GM21786 (cell line): ENCODE measurements around the gene SMIM36.
"Not testable (repeated sequence)": the region's sequence is repeated elsewhere in the genome, so short reads cannot be mapped to it uniquely, and the experiment has no call there.

Source experiments
- ATAC-seq: cut with Tn5 transposase; IDR thresholded peaks from one replicate; pipeline ENCODE4 v1.9.1; 2021; ENCODE audit not compliant: unreplicated experiment

The SMIM36 gene

DNA sequence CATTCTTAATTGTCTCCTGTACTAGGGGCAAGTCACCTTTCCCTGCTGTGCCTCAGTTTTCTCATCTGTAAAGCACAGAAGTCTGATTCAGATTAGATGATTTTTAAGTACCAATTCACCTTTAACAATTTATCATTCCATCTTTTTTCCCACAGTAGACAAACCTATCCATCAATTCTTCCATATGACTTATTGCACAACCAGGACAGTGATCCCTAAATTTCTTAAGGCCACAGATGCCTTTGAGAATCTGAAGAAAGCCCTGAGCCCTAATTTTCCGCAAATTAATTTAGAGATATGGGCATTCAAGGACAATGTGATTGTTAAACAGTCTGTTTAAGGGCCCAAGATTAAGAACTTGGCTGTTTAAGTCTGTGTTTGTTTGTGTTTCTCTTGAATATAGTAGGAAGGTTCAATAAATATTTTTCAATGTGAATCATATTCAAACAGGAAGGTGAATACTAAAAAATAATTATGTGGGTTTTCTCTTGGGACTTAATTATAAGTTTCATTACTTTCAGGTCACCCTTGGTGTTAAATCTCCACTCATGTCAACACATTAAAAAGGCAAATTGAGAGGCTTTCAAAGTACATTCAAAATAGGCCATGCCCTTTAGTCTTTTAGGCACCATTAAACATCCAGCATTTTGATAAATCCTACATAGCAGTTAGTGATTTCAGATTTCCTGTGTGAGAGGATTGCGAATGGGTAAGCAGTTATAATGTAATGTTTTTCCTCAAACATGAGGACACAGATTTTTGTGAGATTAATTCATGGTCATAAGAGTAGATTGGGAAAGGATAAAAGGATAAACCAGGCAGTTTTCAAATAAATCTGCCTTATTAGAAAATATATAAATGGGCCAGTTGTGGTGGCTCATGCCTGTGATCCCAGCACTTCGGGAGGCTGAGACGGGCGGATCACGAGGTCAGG lies 54.7 kb downstream of the SMIM36 start:
- ATAC-seq: no peak

DNA sequence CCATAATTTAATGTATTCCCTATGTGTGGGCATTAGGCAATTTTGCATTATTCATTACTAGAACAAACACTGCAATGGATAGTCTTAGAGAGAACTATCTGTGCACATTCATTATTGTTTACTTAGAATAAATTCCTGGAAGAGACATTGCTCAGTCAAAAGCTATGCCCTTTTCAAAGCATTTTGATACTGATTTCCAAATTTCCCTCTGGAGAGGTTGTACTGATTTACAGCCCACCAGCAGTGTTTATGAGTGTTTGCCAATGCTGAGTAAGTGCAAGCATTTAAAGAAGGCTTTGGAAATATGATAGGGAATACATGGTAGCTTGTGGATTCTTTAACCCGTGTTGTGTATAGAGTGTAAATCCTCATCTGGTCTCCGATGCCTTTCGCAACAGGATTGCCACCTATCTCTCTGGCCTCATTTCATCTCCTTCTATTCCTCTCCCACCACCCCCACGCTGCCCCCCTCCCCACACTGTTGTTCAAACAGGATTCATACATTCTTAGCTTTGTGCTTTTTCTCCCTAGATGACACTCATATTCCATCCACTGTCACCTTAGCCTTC lies 56.3 kb downstream of the SMIM36 start:
- ATAC-seq: no peak

DNA sequence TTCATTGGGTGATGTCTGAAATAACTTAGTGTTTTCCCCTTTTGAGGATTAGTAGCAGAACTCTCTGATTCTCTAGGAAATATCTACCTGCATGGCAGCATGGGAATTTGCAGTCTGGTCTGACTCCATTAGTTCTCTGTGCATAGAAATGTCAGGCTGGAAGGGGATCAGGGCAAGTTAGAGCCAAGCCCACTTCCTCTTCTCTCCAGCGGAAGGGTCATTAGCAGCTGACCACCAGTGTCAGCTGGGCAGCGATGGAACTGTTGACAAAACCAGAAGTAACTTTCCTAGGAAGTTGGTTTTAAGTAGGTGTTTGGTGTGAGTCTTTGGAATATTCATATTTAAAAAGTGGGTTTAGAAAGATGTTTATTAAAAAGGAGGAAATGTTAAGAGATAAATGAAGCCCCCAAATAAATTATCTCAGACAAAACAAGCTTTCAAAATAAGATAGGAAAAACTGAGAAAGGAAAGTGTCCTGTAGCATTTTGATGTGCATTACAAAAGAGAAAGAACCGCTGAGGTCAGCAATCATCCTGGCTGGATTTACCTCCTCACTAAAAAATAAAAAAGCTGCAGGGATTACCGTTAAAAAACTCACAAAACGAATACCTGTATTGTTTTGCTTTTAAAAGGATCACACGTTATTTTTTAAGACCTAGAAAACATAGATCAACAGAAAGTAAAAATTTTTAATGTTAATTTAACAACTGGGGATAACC lies 57.3 kb downstream of the SMIM36 start:
- ATAC-seq: no peak

DNA sequence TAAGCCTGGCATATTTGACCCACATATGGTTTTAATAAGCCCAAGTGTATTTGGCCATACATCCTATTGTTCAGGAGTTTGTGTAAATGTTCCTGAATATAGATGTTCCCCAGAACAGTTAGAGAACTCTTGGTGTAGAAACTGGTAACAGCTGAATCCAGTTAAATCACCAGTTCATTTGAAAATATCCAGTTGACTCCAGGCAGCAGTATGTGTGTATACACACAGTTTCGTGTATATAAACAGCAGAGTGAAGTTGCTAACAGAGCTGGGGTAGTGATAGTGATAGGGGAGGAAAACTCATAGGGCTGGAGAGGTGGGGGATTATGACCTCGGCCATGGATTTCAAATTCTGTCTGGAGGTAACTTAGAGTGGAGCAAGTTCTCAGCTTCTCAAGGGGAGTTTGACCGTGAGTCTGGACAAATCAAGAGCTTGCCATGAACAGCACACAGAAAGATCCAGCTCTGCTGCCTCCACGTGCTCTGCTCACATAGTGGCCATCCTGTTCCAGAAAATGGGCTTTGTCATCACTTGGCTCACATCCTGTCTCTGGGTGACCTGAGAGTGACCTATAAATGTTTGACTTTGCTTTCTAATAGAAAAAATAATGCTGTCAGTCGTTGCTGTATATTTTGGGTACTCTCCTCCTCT lies 59.0 kb downstream of the SMIM36 start:
- ATAC-seq: peak; percentile 76

DNA sequence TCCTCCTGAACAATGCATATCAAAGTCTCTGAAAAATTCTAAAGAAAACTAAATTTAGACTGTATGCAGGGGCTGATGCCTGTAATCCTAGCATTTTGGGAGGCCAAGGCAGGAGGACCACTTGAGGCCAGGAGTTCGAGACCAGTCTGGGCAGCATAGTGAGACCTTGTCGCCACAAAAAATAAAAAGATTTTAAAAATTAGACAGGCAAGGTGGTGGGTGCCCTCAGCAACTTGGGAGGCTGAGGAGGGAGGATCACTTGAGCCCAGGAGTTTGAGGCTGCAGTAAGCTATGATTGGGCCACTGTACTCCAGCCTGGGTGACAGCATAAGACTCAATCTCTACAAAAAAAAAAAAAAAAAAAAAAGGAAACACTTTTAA lies 59.5 kb downstream of the SMIM36 start:
- ATAC-seq: no peak

DNA sequence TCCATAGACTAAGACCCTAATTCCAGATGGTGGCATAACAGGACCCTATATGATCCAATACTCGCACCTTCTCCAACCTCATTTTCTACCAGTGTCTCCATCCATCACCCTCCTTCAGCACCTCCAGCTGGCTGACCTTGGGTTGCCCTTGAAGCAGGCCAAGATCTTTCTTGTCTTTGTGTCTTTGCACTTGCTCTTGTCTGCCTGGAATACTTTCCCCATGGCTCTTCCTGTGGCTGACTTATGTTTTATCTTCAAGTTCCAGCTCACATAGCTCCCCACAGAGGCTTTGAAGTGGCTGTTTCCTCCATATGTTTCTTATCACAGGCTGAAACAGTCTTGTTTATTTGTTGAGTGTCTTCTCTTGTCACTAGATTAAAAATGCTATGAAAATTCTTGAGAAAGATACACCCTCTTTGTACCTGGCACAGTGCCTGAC lies 60.0 kb downstream of the SMIM36 start:
- ATAC-seq: no peak

DNA sequence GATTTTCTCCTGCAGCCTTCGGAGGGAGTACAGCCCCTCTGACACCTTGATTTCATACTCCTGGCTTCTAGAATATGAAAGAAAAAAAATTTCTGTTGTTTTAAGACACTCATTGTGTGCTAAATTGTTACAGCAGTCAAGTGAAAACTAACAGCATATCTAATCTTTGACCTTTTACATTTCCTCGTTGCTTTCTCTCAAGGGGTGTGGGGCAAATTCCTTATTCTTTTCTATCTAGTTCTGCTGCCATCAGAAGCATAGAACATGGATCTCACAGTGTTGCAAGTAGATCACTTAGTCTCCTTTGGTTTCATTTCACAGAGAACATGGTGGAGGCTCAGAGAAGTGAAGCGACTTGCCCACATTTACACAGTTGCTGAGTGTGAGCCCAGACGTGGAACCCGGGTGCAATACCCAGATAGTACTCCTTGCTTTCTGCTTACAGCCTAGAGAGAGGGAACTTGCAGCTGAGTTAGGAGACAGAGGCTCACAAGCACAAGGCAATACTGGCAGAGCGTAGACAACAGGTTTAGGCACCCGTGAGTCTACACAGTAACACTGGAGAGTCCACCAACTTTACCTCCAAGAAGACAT lies 60.9 kb downstream of the SMIM36 start:
- ATAC-seq: no peak

DNA sequence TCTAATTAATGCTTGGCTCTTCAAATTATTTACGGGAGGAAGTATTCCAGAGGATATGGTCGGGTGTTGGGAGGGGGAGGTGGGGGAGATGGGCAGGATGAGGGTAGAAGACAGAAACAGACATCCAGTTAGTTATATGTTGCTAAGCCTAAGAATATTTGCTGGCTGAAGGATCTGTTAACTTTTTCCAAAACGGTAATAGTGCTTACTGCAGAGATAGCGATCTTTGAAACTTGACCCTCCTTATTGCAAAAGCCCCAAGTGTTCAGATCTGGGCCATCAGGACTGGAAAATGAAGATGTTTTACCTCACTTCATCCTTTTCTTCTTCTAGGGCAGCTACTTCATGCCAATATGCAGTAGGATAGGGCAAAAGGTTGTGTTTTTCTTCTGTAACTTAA lies 62.6 kb downstream of the SMIM36 start:
- no peak for ATAC-seq

DNA sequence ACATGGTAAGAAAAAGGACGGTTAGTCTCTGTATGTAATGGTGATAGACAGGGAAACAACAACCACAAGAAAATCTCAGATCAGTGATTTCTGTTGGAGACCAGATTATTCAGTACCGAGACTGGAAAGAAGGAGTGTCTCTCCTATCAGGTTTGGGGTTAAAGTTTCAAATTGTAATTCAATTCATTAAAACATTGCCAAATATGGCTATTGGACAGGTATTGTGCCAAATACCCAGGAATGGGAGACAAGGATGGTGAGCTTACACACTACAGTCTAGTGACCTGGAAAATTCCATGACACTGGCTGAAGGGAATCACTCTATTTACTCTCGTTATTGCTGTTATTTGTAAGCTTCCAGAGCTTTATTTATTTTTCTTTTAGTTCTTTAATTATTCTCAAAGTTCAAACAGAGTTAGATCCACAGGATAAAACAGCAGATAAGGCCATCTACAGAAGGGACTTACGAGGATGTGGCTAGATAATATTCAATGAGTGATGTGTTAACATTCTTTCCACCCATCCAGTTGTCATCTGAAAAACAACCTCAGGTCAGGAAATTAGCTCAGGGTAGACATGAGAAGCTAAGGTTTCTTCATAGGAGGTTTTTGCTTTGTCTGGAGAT lies 64.6 kb downstream of the SMIM36 start:
- no peak for ATAC-seq

DNA sequence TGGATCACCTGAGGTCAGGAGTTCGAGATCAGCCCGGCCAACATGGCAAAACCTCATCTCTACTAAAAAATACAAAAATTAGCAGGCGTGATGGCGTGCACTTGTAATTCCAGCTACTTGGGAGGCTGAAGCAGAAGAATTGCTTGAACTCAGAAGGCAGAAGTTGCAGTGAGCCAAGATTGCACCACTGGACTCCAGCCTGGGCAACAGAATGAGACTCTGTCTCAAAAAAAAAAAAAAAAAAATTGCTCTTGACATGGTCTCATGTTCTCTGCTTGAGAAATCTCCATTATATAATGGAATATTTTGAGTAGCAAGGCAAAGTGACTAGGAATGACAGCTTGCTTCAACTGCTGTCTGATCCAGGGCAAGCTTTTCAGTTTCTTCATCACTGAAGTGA lies 65.2 kb downstream of the SMIM36 start:
- not testable (repeated sequence) for ATAC-seq

DNA sequence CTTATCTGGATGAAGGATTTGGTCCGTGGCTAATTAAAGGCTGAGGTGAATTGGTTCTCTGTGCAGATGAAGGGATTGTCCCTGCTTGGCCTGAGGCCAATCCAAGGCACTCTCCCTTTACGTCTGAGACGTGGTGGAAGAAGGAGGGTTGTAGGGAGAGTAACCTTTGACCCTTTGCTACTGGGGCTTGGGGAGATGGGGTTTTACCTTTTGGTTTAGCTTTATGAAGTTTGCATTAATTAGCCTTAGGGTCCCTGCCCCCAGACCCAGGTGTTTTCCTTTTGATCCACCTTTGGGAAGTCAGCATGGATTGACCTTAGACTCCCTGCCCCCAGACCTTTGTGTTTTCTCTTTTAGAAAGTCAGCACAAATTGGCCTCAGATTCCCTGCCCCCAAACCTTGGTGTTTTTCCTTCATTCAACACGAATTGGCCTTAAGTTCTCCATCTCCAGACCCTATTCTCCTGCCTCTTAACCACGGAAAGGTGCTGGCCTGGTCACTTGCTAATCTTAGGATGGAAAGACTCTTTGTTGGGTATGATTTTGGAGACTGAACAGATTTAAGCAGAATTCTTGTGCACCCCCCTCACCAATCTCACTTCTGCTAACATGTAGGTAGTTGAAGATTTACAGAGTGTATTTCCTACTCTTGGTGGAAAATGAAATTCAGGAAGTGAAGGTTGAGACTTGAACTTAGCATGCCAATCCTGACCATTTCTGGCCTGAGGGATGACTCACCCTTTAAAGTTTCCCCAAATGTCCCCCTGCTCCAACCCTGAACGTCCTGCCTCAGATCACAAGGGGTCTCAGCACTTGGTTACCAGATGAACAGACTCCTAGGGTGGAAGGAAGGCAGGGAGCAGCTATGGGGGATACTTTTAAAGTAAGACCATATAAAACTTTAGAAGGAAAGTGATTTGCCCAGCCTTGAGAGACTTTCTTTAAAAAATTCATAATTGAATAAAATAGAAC lies 66.5 kb downstream of the SMIM36 start:
- ATAC-seq: peak; percentile 88

DNA sequence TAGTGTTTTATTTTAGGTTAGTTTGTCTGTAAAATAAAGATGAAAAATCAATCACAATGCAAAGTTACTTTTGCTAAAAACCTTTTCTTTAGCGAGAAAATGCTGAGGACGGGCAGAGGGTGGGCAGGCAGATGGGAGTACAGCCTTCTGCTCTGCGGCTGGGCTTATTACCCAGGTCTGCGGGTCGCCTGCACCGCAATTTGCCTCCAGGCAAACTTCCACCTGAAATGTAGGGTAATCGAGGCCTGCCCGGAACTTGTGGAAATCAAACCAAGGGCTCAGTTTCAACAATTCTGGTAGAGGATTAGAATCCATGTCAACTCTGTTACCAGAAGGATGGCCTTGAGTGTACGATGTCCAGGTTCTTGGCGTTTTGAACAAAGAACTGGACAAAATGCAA lies 67.3 kb downstream of the SMIM36 start:
- ATAC-seq: no peak

DNA sequence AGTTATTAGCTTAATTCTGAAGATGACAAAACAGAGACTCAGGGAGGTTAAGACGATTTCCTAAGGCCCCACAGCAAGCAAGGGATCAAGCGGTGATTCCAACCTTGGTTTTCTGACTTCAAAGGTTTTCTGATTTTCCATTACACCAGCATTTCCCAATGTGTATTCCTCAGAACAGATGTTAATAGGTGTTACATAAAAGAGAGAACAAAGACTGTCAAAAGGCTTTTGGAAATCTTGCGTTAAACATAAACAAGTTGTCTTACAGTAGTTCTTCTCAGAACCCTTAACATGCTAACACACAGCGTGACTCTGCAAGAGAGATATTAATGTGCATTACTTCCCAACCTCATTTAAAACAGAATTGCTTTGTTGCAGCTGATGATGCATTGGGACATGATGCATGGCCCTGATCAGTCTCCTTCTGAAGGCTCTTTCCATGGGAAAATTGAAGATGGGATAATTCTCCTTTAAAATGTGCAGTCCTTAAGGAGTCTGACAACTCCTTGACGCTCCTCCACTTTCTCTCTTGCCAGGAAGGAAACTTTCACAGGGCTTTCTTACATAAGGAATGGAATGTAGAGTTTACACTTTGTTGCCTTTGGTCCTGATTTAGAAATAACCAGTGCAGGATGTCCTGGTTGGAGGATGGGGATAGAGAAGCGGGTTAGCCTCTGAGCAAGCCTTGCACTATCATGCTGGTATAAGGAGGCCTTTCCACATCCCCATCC lies 68.1 kb downstream of the SMIM36 start:
- ATAC-seq: no peak

DNA sequence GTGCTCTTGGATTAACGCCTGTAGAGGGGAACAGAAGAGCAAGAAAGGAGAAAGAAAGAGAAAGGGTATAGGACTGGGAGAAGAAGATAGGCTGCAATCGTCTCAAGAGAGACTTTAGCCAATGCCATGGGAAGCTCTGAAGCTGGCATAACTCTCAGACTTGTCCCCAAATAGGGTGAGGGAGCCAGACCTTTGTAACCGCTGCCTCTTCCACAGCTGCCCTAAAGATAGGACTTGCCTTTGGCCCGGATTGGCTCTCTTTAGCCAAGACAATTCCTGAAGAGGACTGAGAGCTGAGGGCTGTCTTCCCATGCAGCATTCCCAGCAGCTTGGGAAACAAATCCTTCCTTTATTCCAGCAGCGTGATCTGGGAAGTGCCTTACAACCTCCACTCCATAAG lies 68.8 kb downstream of the SMIM36 start:
- no peak for ATAC-seq

DNA sequence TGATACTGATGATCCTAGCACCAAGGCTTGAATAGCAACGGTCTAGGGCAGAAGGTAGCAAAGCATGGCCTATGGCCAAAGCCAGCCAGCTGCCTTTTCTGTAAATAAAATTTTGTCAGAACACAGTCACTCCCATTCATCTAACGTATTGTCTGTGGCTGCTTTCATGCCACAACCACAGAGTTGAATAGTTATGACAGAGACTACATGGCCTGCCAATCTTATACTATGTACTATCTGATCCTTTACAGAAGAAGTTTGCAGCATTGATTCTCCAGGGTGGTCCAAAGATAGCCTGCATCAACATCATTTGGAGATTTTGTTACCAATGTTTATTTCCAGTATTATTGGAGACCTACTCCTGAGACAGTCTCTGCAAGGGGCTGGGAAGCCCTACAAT lies 69.7 kb downstream of the SMIM36 start:
- ATAC-seq: no peak

DNA sequence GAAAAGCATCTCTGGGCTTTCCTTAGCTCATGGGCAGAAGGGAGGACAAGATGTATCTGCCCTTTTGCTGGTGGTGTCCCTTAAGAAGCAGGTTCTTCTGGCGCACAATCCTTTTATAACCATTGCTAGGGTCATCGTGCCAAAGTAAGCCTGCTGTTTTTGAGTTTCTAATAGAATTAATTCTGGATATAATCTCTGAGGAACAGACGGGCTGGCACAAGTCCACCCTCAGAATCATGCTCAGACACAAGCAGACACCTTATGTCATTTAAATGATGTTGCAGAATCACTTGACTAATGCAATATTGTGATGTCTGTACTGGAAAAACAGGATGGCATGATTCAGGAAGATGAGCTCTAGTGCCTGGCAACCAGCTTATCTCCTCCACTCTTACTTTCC lies 70.9 kb downstream of the SMIM36 start:
- no peak for ATAC-seq

DNA sequence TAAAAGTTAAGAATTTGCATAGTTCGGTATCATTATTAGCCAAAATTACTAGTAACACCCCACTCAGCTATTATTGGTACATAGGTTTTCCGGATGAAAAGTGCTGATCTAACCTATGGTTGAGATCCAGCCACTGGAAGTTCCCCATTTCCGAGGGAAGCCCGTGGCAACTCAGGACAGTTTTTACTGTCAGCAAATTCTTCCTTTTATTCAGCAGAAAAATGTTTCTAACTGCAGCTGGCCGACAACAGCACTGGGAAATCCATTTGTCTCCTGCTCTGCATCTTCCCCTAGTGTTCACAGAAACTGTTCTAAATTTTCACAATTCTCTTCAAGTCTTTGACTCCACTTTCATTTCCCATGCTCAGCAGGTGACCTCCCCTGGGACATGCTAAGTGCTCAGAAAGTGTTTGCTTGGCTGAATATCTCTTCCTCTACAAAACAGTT lies 74.1 kb downstream of the SMIM36 start:
- ATAC-seq: peak; percentile 74
